Breast epithelium (tissue), 4 donors: ENCODE measurements around the gene MYL12A. TPM values are rescaled to one million over a fixed set of nuclear protein-coding genes. Genes with fewer than 3 reads are reported as not detected.

Experiments
- DNase-seq, 2 donors: peaks; one replicate each; pipeline ENCODE4 v3.0.0-alpha.2; 2019; ENCODE audit warnings: low spot score in 2 of 2
- H3K27ac ChIP-seq, 2 donors: fragments of 200-600 bp; sonication (generic) in 1 of 2; one replicate each; pipeline ENCODE4 v1.5.1; 2016 to 2019; ENCODE audit warnings: mild to moderate bottlenecking in 1 of 2
- H3K27me3 ChIP-seq, 2 donors: fragments of 200-600 bp; sonication (generic) in 1 of 2; one replicate each; pipeline versions ENCODE4 v1.5.1 to v1.6.0; 2017 to 2019; ENCODE audit warnings: control low read depth in 1 of 2, mild to moderate bottlenecking in 1 of 2
- H3K36me3 ChIP-seq: fragments of 200-600 bp; one replicate; pipeline ENCODE4 v1.5.1; 2019
- H3K4me1 ChIP-seq, 2 donors: fragments of 200-600 bp; sonication (generic); one replicate each; pipeline ENCODE4 v1.5.1; 2016 to 2019; ENCODE audit warnings: control low read depth in 1 of 2
- H3K4me3 ChIP-seq, 3 donors: fragments of 200-600 bp; sonication (generic); 1 replicate in 2 of 3; 2 replicates in 1 of 3; pipeline ENCODE4 v1.5.1; 2016 to 2019; ENCODE audit warnings: mild to moderate bottlenecking in 3 of 3, moderate library complexity in 2 of 3
- H3K9me3 ChIP-seq, 2 donors: fragments of 200-600 bp; sonication (generic) in 1 of 2; one replicate each; pipeline ENCODE4 v1.5.1; 2016 to 2019; ENCODE audit warnings: control low read depth in 1 of 2
- CTCF ChIP-seq, 3 donors: fragments of 450-650 bp; IDR thresholded peaks; one replicate each; pipeline ENCODE4 v1.5.1; 2016 to 2017; ENCODE audit warnings: antibody characterized with exemption in 3 of 3, mild to moderate bottlenecking in 3 of 3, moderate library complexity in 3 of 3
- POLR2A ChIP-seq: fragments of 450-650 bp; IDR thresholded peaks from one replicate; pipeline ENCODE4 v1.6.1; 2016; ENCODE audit warnings: antibody characterized with exemption, mild to moderate bottlenecking, moderate library complexity
- POLR2AphosphoS5 ChIP-seq, 3 donors: sonication (generic); formaldehyde crosslinking; IDR thresholded peaks; one replicate each; pipeline ENCODE4 v1.6.1; 2017; ENCODE audit warnings: antibody characterized with exemption in 3 of 3
- intact Hi-C: fragments of 100-400 bp; cut with DNase I; formaldehyde crosslinking; loops from one replicate; pipeline ENCODE4 v1.15.1; 2023; ENCODE audit warnings: low total_unique reads
- total RNA-seq, 3 donors: library from RNA; depleted of rRNA; stranded (reverse); fragments of >200 nt; gene quantifications; one replicate each; pipeline ENCODE4 v1.1.0, GENCODE V29; 2016

Gene MYL12A
- total RNA-seq, 3 donors from 2014 or later = 403 to 495 (median 444) TPM

DNA sequence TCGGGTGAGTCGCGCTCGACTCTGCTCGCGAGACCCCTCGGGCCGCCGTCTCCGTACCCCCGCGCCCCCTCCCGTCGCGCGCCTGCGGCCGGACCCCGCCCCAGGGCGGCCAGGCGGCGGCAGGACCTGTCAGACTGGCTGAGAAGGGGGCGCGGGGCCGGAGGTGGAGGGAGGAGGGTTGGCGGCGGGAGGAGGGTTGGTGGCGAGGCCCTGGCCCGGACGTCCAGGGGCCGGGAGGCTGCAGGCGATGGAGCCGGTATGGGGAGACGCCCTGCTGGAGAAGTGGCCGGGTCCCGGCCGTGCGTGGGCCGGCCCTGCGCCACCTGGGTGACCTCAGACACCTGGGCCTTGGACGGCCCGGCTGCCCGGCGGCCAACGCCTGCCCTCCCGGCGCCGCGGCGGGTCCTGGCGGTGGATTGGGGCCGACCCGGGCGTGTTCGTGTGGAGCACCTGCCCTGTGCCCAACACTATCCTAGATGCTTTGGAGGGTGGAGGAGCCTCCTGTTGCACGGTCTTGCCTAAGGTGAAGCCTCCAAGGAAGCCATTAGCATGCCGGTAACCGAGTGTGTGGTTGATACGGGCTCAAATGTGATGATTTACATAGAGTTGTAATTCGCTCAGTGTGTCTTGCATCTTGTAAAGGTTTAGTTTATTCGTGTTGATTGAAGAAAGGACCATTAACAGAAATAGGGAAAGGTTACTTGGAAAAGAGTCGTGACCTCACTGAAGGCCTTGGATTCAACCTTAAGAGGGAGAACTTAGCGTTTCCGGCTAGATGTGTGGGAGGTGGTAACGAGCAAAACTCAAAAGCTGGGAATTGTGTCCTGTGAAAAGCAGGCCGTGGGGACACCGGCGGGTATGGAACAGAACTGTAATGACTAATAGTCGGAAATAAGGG lies 14.9 kb downstream of the MYL12A start:
- no peak for TF ChIP-seq POLR2AphosphoS5 (IDR thresholded peaks at IDR 0.05)
- peak in 1 of 3 donors; percentile 7 for TF ChIP-seq CTCF (IDR thresholded peaks at IDR 0.05)
- H3K36me3 ChIP-seq = no peaks in the 10 kb centered on the region
- no peaks in the 10 kb centered on the region for H3K27me3 ChIP-seq
- peak in 1 of 2 donors; percentile 54 for DNase-seq
- H3K4me1 ChIP-seq = peaks cover 0 to 8% of the 10 kb centered on the region in 2 donors
- H3K4me3 ChIP-seq = peak overlapping the region; percentile 85 to 98 (median 96)
- intact Hi-C loops = loop anchor here (10.0 kb wide), 1 partner anchor 332 kb away; no protein-coding TSS in a partner anchor
- H3K27ac ChIP-seq = peak overlapping the region; percentile 97 to 98
- H3K9me3 ChIP-seq = no peaks in the 10 kb centered on the region

- peak overlapping the region; percentile 97 to 98 for H3K27ac ChIP-seq
- H3K4me1 ChIP-seq = peaks cover 0 to 15% of the 10 kb centered on the region in 2 donors
- TF ChIP-seq POLR2A = no peak
- no peak for TF ChIP-seq CTCF (IDR thresholded peaks at IDR 0.05)
- no peak for TF ChIP-seq POLR2AphosphoS5 (IDR thresholded peaks at IDR 0.05)
- H3K9me3 ChIP-seq = no peaks in the 10 kb centered on the region
- no peak for DNase-seq
- intact Hi-C loops = loop anchor here (10.0 kb wide), 1 partner anchor 332 kb away; no protein-coding TSS in a partner anchor
- H3K36me3 ChIP-seq = no peaks in the 10 kb centered on the region
- H3K27me3 ChIP-seq = no peaks in the 10 kb centered on the region
- H3K4me3 ChIP-seq = peak overlapping the region; percentile 85 to 98 (median 96)
These were observed 15.6 kb downstream of the MYL12A start for GRCh38 chr18:3263132-3263700.

DNA sequence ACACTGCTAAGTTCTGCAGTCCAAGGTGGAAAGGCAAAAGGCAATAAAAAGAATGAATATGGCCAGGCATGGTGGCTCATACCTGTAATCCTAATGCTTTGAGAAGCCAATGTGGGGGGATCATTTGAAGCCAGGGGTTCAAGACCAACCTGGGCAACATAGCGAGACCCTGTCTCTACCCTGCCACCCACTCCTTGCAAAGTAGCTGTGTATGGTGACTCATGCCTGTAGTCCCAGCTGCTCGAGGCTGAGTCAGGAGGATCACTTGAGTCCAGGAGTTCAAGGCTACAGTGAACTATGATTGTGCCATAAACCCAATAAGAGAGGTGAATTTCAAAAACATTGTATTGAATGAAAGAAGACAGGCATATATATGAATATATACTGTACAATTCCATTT lies 16.8 kb downstream of the MYL12A start:
- intact Hi-C loops = loop anchor here (10.0 kb wide), 1 partner anchor 330 kb away; no protein-coding TSS in a partner anchor
- peak overlapping the region in 1 of 2 donors; percentile 98 for H3K27ac ChIP-seq
- H3K27me3 ChIP-seq = no peaks in the 10 kb centered on the region
- no peaks in the 10 kb centered on the region for H3K36me3 ChIP-seq
- TF ChIP-seq POLR2AphosphoS5 (IDR thresholded peaks at IDR 0.05) = no peak
- no peak for TF ChIP-seq CTCF (IDR thresholded peaks at IDR 0.05)
- no peak for TF ChIP-seq POLR2A
- DNase-seq = no peak
- H3K9me3 ChIP-seq = no peaks in the 10 kb centered on the region
- H3K4me3 ChIP-seq = peak overlapping the region in 2 of 3 donors; percentile 85 to 96
- peaks cover 0 to 25% of the 10 kb centered on the region in 2 donors for H3K4me1 ChIP-seq

GRCh38 chr18:3265564-3266033 lies 18.0 kb downstream of the MYL12A start:
- Histone ChIP-seq H3K4me3 (peak overlapping the region in 1 of 3 donors; percentile 5), H3K9me3 (no peaks in the 10 kb centered on the region), H3K36me3 (no peaks in the 10 kb centered on the region), H3K27me3 (no peaks in the 10 kb centered on the region), H3K27ac (peak overlapping the region; percentile 33 to 56), H3K4me1 (peaks cover 0 to 29% of the 10 kb centered on the region in 2 donors)
- no peak for DNase-seq
- intact Hi-C loops = loop anchor here (10.0 kb wide), 1 partner anchor 329 kb away; no protein-coding TSS in a partner anchor
- TF ChIP-seq POLR2A = no peak
- no peak for TF ChIP-seq CTCF (IDR thresholded peaks at IDR 0.05)
- TF ChIP-seq POLR2AphosphoS5 (IDR thresholded peaks at IDR 0.05) = no peak
